HG03520 (cell line): ENCODE results near the gene SERTAD1.

Experiments used
- ATAC-seq: cut with Tn5 transposase; IDR thresholded peaks from one replicate; pipeline ENCODE4 v1.9.1; 2021; ENCODE audit warnings: mild to moderate bottlenecking, moderate library complexity; ENCODE audit not compliant: unreplicated experiment

SERTAD1 gene

GRCh38 chr19:40380199-40381037, 45.4 kb downstream of the SERTAD1 start:
- ATAC-seq: no peak

GRCh38 chr19:40379446-40380198, 46.2 kb downstream of the SERTAD1 start:
- ATAC-seq: no peak

GRCh38 chr19:40378509-40378908, 47.3 kb downstream of the SERTAD1 start:
- no peak for ATAC-seq

- ATAC-seq: no peak
Observed at GRCh38 chr19:40377876-40378385, 47.9 kb downstream of the SERTAD1 start.

GRCh38 chr19:40376286-40376862, 49.4 kb downstream of the SERTAD1 start:
- no peak for ATAC-seq

- no peak for ATAC-seq
Observed at GRCh38 chr19:40374084-40374483, 51.7 kb downstream of the SERTAD1 start.

GRCh38 chr19:40371802-40372122, 54.0 kb downstream of the SERTAD1 start:
- ATAC-seq: no peak
